HCT116 (cell line): ENCODE results near the gene GPATCH11.

Experiments used
- CTCF ChIP-seq, 3 experiments: fragments of 200-600 bp in 1 of 3; sonication (generic) in 1 of 3; IDR thresholded peaks in 2 of 3; conservative IDR thresholded peaks in 1 of 3; 2 replicates each; pipeline ENCODE4 v1.5.1; 2012 to 2017; ENCODE audit warnings: low read depth in 2 of 3, low read length in 2 of 3, antibody characterized with exemption in 1 of 3, borderline replicate concordance in 1 of 3, control low read depth in 1 of 3, mild to moderate bottlenecking in 1 of 3, mixed read lengths in 1 of 3, mixed run types in 1 of 3, moderate library complexity in 1 of 3; ENCODE audit not compliant: insufficient read depth in 1 of 3
- EZH2phosphoT487 ChIP-seq: fragments of 200-600 bp; IDR thresholded peaks from 2 replicates; pipeline ENCODE4 v1.6.1; 2018; ENCODE audit warnings: antibody characterized with exemption, borderline replicate concordance
- POLR2A ChIP-seq: IDR thresholded peaks from 2 replicates; pipeline ENCODE4 v1.7.0; 2011; ENCODE audit warnings: borderline replicate concordance; ENCODE audit not compliant: insufficient read depth, insufficient read length; ENCODE audit errors: extremely low read depth
- REST ChIP-seq: IDR thresholded peaks from 2 replicates; pipeline ENCODE4 v1.6.1; 2012; ENCODE audit warnings: low read depth

- TF ChIP-seq REST (no peak), EZH2phosphoT487 (no peak), POLR2A (no peak), CTCF (IDR thresholded peaks at IDR 0.05 in 2 of 3, conservative IDR thresholded peaks at IDR 0.05 in 1 of 3; ENCODE audit: borderline replicate concordance in 1 of 3, insufficient read depth in 1 of 3, low read depth in 2 of 3, low read length in 2 of 3) (no peak)
Observed at GRCh38 chr2:37068686-37069085, 15.6 kb upstream of the GPATCH11 start.
